Gastroesophageal sphincter (tissue), 4 donors: Measurements from ENCODE around the gene POLR3F. TPM values are rescaled to one million over a fixed set of nuclear protein-coding genes. Genes with fewer than 3 reads are reported as not detected.

Experiments used
- ATAC-seq: fragments of 150-250 bp; one replicate; pipeline ENCODE4 v1.9.1; 2016; ENCODE audit warnings: mild to moderate bottlenecking, moderate library complexity
- H3K27ac ChIP-seq, 4 donors: fragments of 200-600 bp; sonication (generic) in 3 of 4; 1 replicate in 3 of 4; 2 replicates in 1 of 4; pipeline ENCODE4 v1.5.1; 2016 to 2019
- H3K27me3 ChIP-seq: fragments of 200-600 bp; sonication (generic); one replicate; pipeline ENCODE4 v1.5.1; 2019
- H3K36me3 ChIP-seq, 2 donors: fragments of 200-600 bp; sonication (generic); one replicate each; pipeline ENCODE4 v1.5.1; 2019; ENCODE audit warnings: control low read depth in 1 of 2
- H3K4me1 ChIP-seq, 3 donors: fragments of 200-600 bp; sonication (generic); 1 replicate in 2 of 3; 2 replicates in 1 of 3; pipeline ENCODE4 v1.5.1; 2016 to 2019; ENCODE audit warnings: control low read depth in 2 of 3
- H3K4me3 ChIP-seq, 2 donors: fragments of 200-600 bp; sonication (generic); one replicate each; pipeline ENCODE4 v1.5.1; 2019; ENCODE audit warnings: mild to moderate bottlenecking in 1 of 2, moderate library complexity in 1 of 2
- H3K9me3 ChIP-seq, 3 donors: fragments of 200-600 bp; sonication (generic); one replicate each; pipeline ENCODE4 v1.5.1; 2017 to 2019; ENCODE audit warnings: control low read depth in 2 of 3
- EP300 ChIP-seq: sonication (generic); formaldehyde crosslinking; IDR thresholded peaks from one replicate; pipeline ENCODE4 v1.6.1; 2017; ENCODE audit warnings: antibody characterized with exemption, mild to moderate bottlenecking
- POLR2A ChIP-seq, 2 donors: fragments of 450-650 bp; IDR thresholded peaks; one replicate each; pipeline ENCODE4 v1.6.1; 2017; ENCODE audit warnings: antibody characterized with exemption in 2 of 2, mild to moderate bottlenecking in 2 of 2, moderate library complexity in 1 of 2
- POLR2AphosphoS5 ChIP-seq: sonication (generic); formaldehyde crosslinking; IDR thresholded peaks from one replicate; pipeline ENCODE4 v1.6.1; 2017; ENCODE audit warnings: antibody characterized with exemption
- WGBS, 2 donors: methylation state at CpG; one replicate each; pipeline ENCODE4 v1.1.5; 2018; ENCODE audit warnings: low coverage in 1 of 2; 5-methylcytosine and 5-hydroxymethylcytosine counted together
- small RNA-seq, 4 donors: library from RNA; depleted of rRNA; stranded (forward); fragments of <200 nt; gene quantifications; one replicate each; pipeline ENCODE3, GENCODE V24; 2016
- total RNA-seq, 4 donors: library from RNA; depleted of rRNA; stranded (reverse); fragments of >200 nt; gene quantifications; one replicate each; pipeline ENCODE4 v1.1.0, GENCODE V29; 2016
- TF ChIP-seq, protein P1 (sequence below), 4 experiments: fragments of 200-600 bp in 2 of 4; fragments of 450-650 bp in 2 of 4; sonication (generic) in 1 of 4; IDR thresholded peaks; one replicate each; pipeline ENCODE4 v1.5.1; 2017 to 2019; ENCODE audit warnings: antibody characterized with exemption in 4 of 4, mild to moderate bottlenecking in 2 of 4, moderate library complexity in 2 of 4

POLR3F gene
- total RNA-seq, 4 donors from 2014 or later: 8.7 to 16.4 (median 13.1) TPM

- Histone ChIP-seq H3K4me3 (no peak overlapping the region), H3K36me3 (peaks cover 4 to 100% of the 10 kb centered on the region in 2 donors), H3K4me1 (no peaks in the 10 kb centered on the region), H3K27ac (no peak overlapping the region), H3K9me3 (no peaks in the 10 kb centered on the region), H3K27me3 (no peaks in the 10 kb centered on the region)
- TF ChIP-seq, protein P1, sequence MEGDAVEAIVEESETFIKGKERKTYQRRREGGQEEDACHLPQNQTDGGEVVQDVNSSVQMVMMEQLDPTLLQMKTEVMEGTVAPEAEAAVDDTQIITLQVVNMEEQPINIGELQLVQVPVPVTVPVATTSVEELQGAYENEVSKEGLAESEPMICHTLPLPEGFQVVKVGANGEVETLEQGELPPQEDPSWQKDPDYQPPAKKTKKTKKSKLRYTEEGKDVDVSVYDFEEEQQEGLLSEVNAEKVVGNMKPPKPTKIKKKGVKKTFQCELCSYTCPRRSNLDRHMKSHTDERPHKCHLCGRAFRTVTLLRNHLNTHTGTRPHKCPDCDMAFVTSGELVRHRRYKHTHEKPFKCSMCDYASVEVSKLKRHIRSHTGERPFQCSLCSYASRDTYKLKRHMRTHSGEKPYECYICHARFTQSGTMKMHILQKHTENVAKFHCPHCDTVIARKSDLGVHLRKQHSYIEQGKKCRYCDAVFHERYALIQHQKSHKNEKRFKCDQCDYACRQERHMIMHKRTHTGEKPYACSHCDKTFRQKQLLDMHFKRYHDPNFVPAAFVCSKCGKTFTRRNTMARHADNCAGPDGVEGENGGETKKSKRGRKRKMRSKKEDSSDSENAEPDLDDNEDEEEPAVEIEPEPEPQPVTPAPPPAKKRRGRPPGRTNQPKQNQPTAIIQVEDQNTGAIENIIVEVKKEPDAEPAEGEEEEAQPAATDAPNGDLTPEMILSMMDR (IDR thresholded peaks at IDR 0.05): no peak
- no peak for TF ChIP-seq EP300
- no peak for TF ChIP-seq POLR2A (IDR thresholded peaks at IDR 0.05)
- TF ChIP-seq POLR2AphosphoS5: no peak
- no peak for ATAC-seq
These were observed 61.9 kb downstream of the POLR3F start for GRCh38 chr20:18529041-18529440.

- 88% methylated on average over 6 of the region's 6 CpGs; no CpG with 5 or more reads in 1 of the 2 donors for WGBS, 2 donors
- Histone ChIP-seq H3K4me3 (no peak overlapping the region), H3K36me3 (peaks cover 0 to 97% of the 10 kb centered on the region in 2 donors), H3K27ac (no peak overlapping the region), H3K9me3 (no peaks in the 10 kb centered on the region), H3K4me1 (no peaks in the 10 kb centered on the region), H3K27me3 (no peaks in the 10 kb centered on the region)
- ATAC-seq: no peak
- no peak for TF ChIP-seq POLR2AphosphoS5
- no peak for TF ChIP-seq POLR2A (IDR thresholded peaks at IDR 0.05)
- TF ChIP-seq EP300: no peak
- TF ChIP-seq, protein P1 (IDR thresholded peaks at IDR 0.05): no peak
These were observed 65.4 kb downstream of the POLR3F start for GRCh38 chr20:18532626-18533025.

- no peaks in the 10 kb centered on the region for H3K4me1 ChIP-seq
- no peak for ATAC-seq
- no peaks in the 10 kb centered on the region for H3K27me3 ChIP-seq
- no peak overlapping the region for H3K4me3 ChIP-seq
- TF ChIP-seq POLR2A (IDR thresholded peaks at IDR 0.05): no peak
- TF ChIP-seq POLR2AphosphoS5: no peak
- TF ChIP-seq, protein P1 (IDR thresholded peaks at IDR 0.05): no peak
- no peak for TF ChIP-seq EP300
- H3K9me3 ChIP-seq: no peaks in the 10 kb centered on the region
- H3K36me3 ChIP-seq: peaks cover 0 to 96% of the 10 kb centered on the region in 2 donors
- WGBS, 2 donors: 10 to 60% methylated on average over 1 of the region's 1 CpG
- no peak overlapping the region for H3K27ac ChIP-seq
These were observed 66.3 kb downstream of the POLR3F start for GRCh38 chr20:18533491-18533890.

GRCh38 chr20:18533978-18534644 is 66.9 kb downstream of the POLR3F start:
- Histone ChIP-seq H3K4me1 (no peaks in the 10 kb centered on the region), H3K27ac (no peak overlapping the region), H3K36me3 (peaks cover 0 to 92% of the 10 kb centered on the region in 2 donors), H3K4me3 (no peak overlapping the region), H3K9me3 (no peaks in the 10 kb centered on the region), H3K27me3 (no peaks in the 10 kb centered on the region)
- ATAC-seq: no peak
- WGBS, 2 donors: 75 to 89% methylated on average over 6 of the region's 6 CpGs
- TF ChIP-seq, protein P1 (IDR thresholded peaks at IDR 0.05): no peak
- TF ChIP-seq POLR2A (IDR thresholded peaks at IDR 0.05) (no peak), POLR2AphosphoS5 (no peak), EP300 (no peak)

Small RNA genes within 50 kb of the gene (small RNA-seq; reads per million reads assigned to genes)
- gene MIR3192: 0 to 1.6 (median 0.19) reads per million in 4 donors
- 0 to 0.09 (median 0) reads per million in 4 donors for gene RNA5SP476

Other genes starting within 250 kb of the POLR3F start
- 10 to 100 TPM in 3 of 4 donors, 1 to 10 TPM in 1; 7.8 to 19.7 (median 16.8) TPM for gene ZNF133, start 178.9 kb upstream of the POLR3F start, total RNA-seq
- 1 to 10 TPM; 1.4 to 2.3 (median 2.0) TPM for gene DZANK1, start 360 bp upstream of the POLR3F start, total RNA-seq
- gene RBBP9, start 29.8 kb downstream of the POLR3F start, total RNA-seq: 10 to 100 TPM; 14.9 to 27.0 (median 21.2) TPM
- gene SEC23B, start 40.5 kb downstream of the POLR3F start, total RNA-seq: 10 to 100 TPM; 18.6 to 27.5 (median 20.2) TPM
- 100 to 1,000 TPM in 3 of 4 donors, 10 to 100 TPM in 1; 94.3 to 217 (median 164) TPM for gene SMIM26, start 100.0 kb downstream of the POLR3F start, total RNA-seq
- 10 to 100 TPM; 12.1 to 44.9 (median 19.9) TPM for gene DTD1, start 120.7 kb downstream of the POLR3F start, total RNA-seq